Right lobe of liver (tissue), 6 donors: Measurements from ENCODE around the gene LIMCH1. TPM values are rescaled to one million over a fixed set of nuclear protein-coding genes. Genes with fewer than 3 reads are reported as not detected.
"Not testable (repeated sequence)": the region's sequence is repeated elsewhere in the genome, so short reads cannot be mapped to it uniquely, and the experiment has no call there.

Source experiments
- ATAC-seq, 4 donors: fragments of 200-7000 bp; cut with Tn5 transposase; one replicate each; pipeline ENCODE4 v1.9.1; 2020; ENCODE audit warnings: mild to moderate bottlenecking in 4 of 4, moderate library complexity in 4 of 4
- DNase-seq, 3 donors: peaks; one replicate each; pipeline ENCODE4 v3.0.0-alpha.2; 2020
- H3K27ac ChIP-seq, 3 donors: fragments of 200-600 bp; one replicate each; pipeline ENCODE4 v1.8.0; 2022
- H3K27me3 ChIP-seq, 2 donors: fragments of 200-600 bp; one replicate each; pipeline ENCODE4 v1.8.0; 2022
- H3K36me3 ChIP-seq, 4 donors: fragments of 200-600 bp; sonication (generic) in 1 of 4; one replicate each; pipeline versions ENCODE4 v1.5.1 to v1.8.0; 2017 to 2022; ENCODE audit warnings: control low read depth in 1 of 4
- H3K4me1 ChIP-seq, 4 donors: fragments of 200-600 bp; sonication (generic) in 1 of 4; one replicate each; pipeline versions ENCODE4 v1.5.1 to v1.8.0; 2017 to 2022; ENCODE audit warnings: control low read depth in 1 of 4
- H3K4me3 ChIP-seq, 3 donors: fragments of 200-600 bp; one replicate each; pipeline ENCODE4 v1.8.0; 2022
- H3K9me3 ChIP-seq, 4 donors: fragments of 200-600 bp; sonication (generic) in 1 of 4; one replicate each; pipeline versions ENCODE4 v1.5.1 to v1.8.0; 2017 to 2022; ENCODE audit warnings: control low read depth in 1 of 4
- CTCF ChIP-seq, 4 donors: fragments of 200-600 bp in 3 of 4; fragments of 450-650 bp in 1 of 4; IDR thresholded peaks; one replicate each; pipeline versions ENCODE4 v1.5.1 to v1.8.0; 2016 to 2022; ENCODE audit warnings: antibody characterized with exemption in 4 of 4, mild to moderate bottlenecking in 2 of 4
- POLR2A ChIP-seq: fragments of 450-650 bp; IDR thresholded peaks from one replicate; pipeline ENCODE4 v1.6.1; 2017; ENCODE audit warnings: antibody characterized with exemption, mild to moderate bottlenecking
- WGBS: methylation state at CpG from one replicate; pipeline ENCODE4 v1.1.6; 2018; ENCODE audit warnings: low coverage, low lambda C conversion rate; ENCODE audit not compliant: insufficient coverage; ENCODE audit errors: missing lambda C conversion rate; 5-methylcytosine and 5-hydroxymethylcytosine counted together
- intact Hi-C, 2 donors: fragments of 100-400 bp; cut with DNase I; formaldehyde crosslinking; loops; one replicate each; pipeline versions ENCODE4 v1.11.2 to v1.14.1; 2022
- long read RNA-seq: library from polyadenylated mRNA; unstranded; transcript quantifications from one replicate; pipeline ENCODE4 v2.0.0, GENCODE V29; 2019
- total RNA-seq, 6 experiments: library from RNA; depleted of rRNA in 2 of 6; stranded (reverse); fragments of >200 nt in 2 of 6; fragmentation: NEBNext Ultra II Directional in 3 of 6; extraction: Animal tissue kit (Norgen Biotek cat#: 25700) in 3 of 6; gene quantifications; one replicate each; pipeline versions ENCODE4 v1.1.0 to v1.2.4, GENCODE V29; 2016 to 2023
- donor health status: DM: no; HTN: yes; CAD: no.
- donor health status: DM: no; HTN: no; CAD: no.
- donor health status: DM: no; HTN: no; CAD: no.
- donor health status: DM: no; HTN: yes; CAD: no.
- donor health status: DM: no; HTN: yes; CAD: no.

The LIMCH1 gene
- total RNA-seq, result 10 to 100 TPM in 4 of 6 experiments, 1 to 10 TPM in 2; 8.3 to 26.9 (median 12.9) TPM
- long read RNA-seq, result 0 reads

- peak; percentile 64 to 72 (median 68) for ATAC-seq
- no peaks in the 10 kb centered on the region for H3K27me3 ChIP-seq
- 36% methylated on average over 9 of the region's 9 CpGs for WGBS
Observed at GRCh38 chr4:41538017-41538733, at the start of gene LIMCH1. Gene LIMCH1 (plus strand): TSS chr4:41538157. CDS start chr4:41605996, 67,839 bp downstream.

GRCh38 chr4:41491081-41491576 lies 46.8 kb upstream of the LIMCH1 start:
- intact Hi-C loops, DNase-seq, ATAC-seq, H3K36me3 ChIP-seq, H3K27ac ChIP-seq, H3K27me3 ChIP-seq, H3K9me3 ChIP-seq, H3K4me3 ChIP-seq: not testable (repeated sequence)
- 100% methylated on average over 1 of the region's 28 CpGs for WGBS
- H3K4me1 ChIP-seq, result peaks cover 0 to 16% (median 0%) of the 10 kb centered on the region in 4 donors

More at GRCh38 chr4:41538017-41538733, at the start of gene LIMCH1:
- TF ChIP-seq CTCF (IDR thresholded peaks at IDR 0.05) (no peak), POLR2A (no peak)
- no peaks in the 10 kb centered on the region for H3K4me1 ChIP-seq
- intact Hi-C loops, result no loop called here
- H3K9me3 ChIP-seq, result no peaks in the 10 kb centered on the region
- H3K4me3 ChIP-seq, result no peak within 1 kb of the TSS
- no peaks in the 10 kb centered on the region for H3K36me3 ChIP-seq
- peak within 1 kb of the TSS; percentile 6 to 36 (median 23) for H3K27ac ChIP-seq
- peak; percentile 39 to 59 (median 46) for DNase-seq

- intact Hi-C loops, result no loop called here
- H3K4me3 ChIP-seq, result no peak overlapping the region
- H3K36me3 ChIP-seq, result no peaks in the 10 kb centered on the region
- no peaks in the 10 kb centered on the region for H3K9me3 ChIP-seq
- H3K4me1 ChIP-seq, result no peaks in the 10 kb centered on the region
- H3K27ac ChIP-seq, result no peak overlapping the region
- no peaks in the 10 kb centered on the region for H3K27me3 ChIP-seq
- TF ChIP-seq CTCF (IDR thresholded peaks at IDR 0.05) (no peak), POLR2A (no peak)
- DNase-seq (no peak), ATAC-seq (no peak)
Observed at GRCh38 chr4:41496977-41497376, 41.0 kb upstream of the LIMCH1 start.

GRCh38 chr4:41498177-41498576 lies 39.8 kb upstream of the LIMCH1 start:
- intact Hi-C loops, result no loop called here
- no peak for DNase-seq
- Histone ChIP-seq H3K4me1 (no peaks in the 10 kb centered on the region), H3K27ac (no peak overlapping the region), H3K27me3 (no peaks in the 10 kb centered on the region), H3K4me3 (no peak overlapping the region), H3K36me3 (no peaks in the 10 kb centered on the region), H3K9me3 (no peaks in the 10 kb centered on the region)
- TF ChIP-seq CTCF (IDR thresholded peaks at IDR 0.05), result no peak
- no peak for TF ChIP-seq POLR2A
- ATAC-seq, result no peak
- WGBS, result 79% methylated on average over 4 of the region's 4 CpGs

GRCh38 chr4:41504167-41504818 lies 33.7 kb upstream of the LIMCH1 start:
- intact Hi-C loops, result no loop called here
- Histone ChIP-seq H3K27me3 (no peaks in the 10 kb centered on the region), H3K4me1 (no peaks in the 10 kb centered on the region), H3K36me3 (no peaks in the 10 kb centered on the region), H3K27ac (no peak overlapping the region), H3K4me3 (no peak overlapping the region), H3K9me3 (no peaks in the 10 kb centered on the region)
- WGBS, result 71% methylated on average over 2 of the region's 2 CpGs
- ATAC-seq (no peak), DNase-seq (no peak)
- TF ChIP-seq CTCF (IDR thresholded peaks at IDR 0.05), result no peak
- no peak for TF ChIP-seq POLR2A
